Effector memory CD4-positive, alpha-beta T cell (primary cell): ENCODE data around the gene RSRC1.

Source experiments
- DNase-seq, 3 donors: peaks; one replicate each; pipeline ENCODE4 v3.0.0-alpha.2; 2020
- H3K27ac ChIP-seq: 2 replicates; pipeline ENCODE4 v1.7.0; 2013; ENCODE audit warnings: mild to moderate bottlenecking, low read length, moderate library complexity; ENCODE audit not compliant: insufficient read depth, poor library complexity, severe bottlenecking
- H3K27me3 ChIP-seq: replicated peaks from 2 replicates; pipeline ENCODE4 v1.7.0; 2013; ENCODE audit warnings: mild to moderate bottlenecking, low read length; ENCODE audit not compliant: insufficient read depth, control insufficient read depth, poor library complexity, severe bottlenecking
- H3K36me3 ChIP-seq: 2 replicates; pipeline ENCODE4 v1.7.0; 2013; ENCODE audit warnings: mild to moderate bottlenecking, low read length, moderate library complexity; ENCODE audit not compliant: control insufficient read depth, insufficient read depth
- H3K4me1 ChIP-seq: 2 replicates; pipeline ENCODE4 v1.7.0; 2013; ENCODE audit warnings: low read length, mild to moderate bottlenecking; ENCODE audit not compliant: control insufficient read depth, insufficient read depth, poor library complexity, severe bottlenecking
- H3K4me3 ChIP-seq: 2 replicates; pipeline ENCODE4 v1.7.0; 2013; ENCODE audit warnings: low read length, low read depth, mild to moderate bottlenecking; ENCODE audit not compliant: insufficient read depth, poor library complexity, severe bottlenecking
- H3K9me3 ChIP-seq: 2 replicates; pipeline ENCODE4 v1.7.0; 2013; ENCODE audit warnings: mild to moderate bottlenecking, low read length, moderate library complexity; ENCODE audit not compliant: control insufficient read depth

RSRC1 gene

GRCh38 chr3:158559504-158559903, 449.6 kb downstream of the RSRC1 start:
- Histone ChIP-seq H3K36me3 (no peaks in the 10 kb centered on the region), H3K27ac (no peak overlapping the region), H3K4me3 (no peak overlapping the region)

DNA sequence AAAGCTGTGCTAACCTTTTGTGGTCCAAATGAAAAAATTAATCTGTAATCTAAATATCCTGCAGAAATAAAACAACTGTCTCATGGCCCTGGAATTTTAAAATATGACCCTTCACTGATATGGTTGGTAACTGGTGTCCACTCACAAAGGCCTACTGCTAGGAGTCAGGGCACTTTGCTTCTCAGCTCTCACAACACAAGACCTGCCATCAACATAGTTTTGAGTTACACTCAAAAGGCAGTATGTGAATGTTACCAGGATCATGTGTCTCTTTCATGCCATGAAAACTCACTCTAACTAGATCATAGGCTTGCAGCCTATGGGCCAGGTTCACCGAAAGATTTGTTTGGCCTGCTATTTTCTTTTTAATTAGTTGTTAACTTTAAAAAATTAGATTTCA, 451.1 kb downstream of the RSRC1 start:
- H3K36me3 ChIP-seq: no peaks in the 10 kb centered on the region
- no peak overlapping the region for H3K27ac ChIP-seq
- no peaks in the 10 kb centered on the region for H3K27me3 ChIP-seq
- H3K4me1 ChIP-seq: no peaks in the 10 kb centered on the region
- DNase-seq: no peak
- no peaks in the 10 kb centered on the region for H3K9me3 ChIP-seq
- no peak overlapping the region for H3K4me3 ChIP-seq

More at GRCh38 chr3:158559504-158559903, 449.6 kb downstream of the RSRC1 start:
- Histone ChIP-seq H3K27me3 (no peaks in the 10 kb centered on the region), H3K9me3 (no peaks in the 10 kb centered on the region), H3K4me1 (no peaks in the 10 kb centered on the region)
- no peak for DNase-seq

DNA sequence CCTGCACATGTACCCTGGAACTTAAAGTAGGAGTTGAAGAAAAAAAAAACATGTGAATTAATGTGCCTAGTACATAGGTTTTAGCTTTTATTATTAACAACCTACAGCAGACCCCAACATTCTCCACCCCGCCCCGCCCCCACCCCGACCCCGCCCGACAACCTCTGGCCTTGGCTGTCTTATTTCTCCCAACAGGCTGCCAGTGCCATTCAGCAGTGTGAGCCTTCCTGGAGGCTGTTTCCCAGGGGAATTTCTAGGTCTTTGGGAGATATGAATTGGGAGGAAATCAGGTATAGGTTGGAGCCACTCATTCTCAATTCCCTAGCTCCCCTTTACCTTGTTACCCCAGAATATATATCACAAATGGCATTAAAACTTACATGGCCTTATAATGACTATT, 452.8 kb downstream of the RSRC1 start:
- DNase-seq: no peak

GRCh38 chr3:158563076-158563475, 453.2 kb downstream of the RSRC1 start:
- Histone ChIP-seq H3K4me1 (no peaks in the 10 kb centered on the region), H3K27ac (no peak overlapping the region), H3K27me3 (no peaks in the 10 kb centered on the region), H3K4me3 (no peak overlapping the region), H3K9me3 (no peaks in the 10 kb centered on the region), H3K36me3 (no peaks in the 10 kb centered on the region)
- no peak for DNase-seq

More for the DNA sequence above, 452.8 kb downstream of the RSRC1 start:
- no peaks in the 10 kb centered on the region for H3K27me3 ChIP-seq
- no peaks in the 10 kb centered on the region for H3K4me1 ChIP-seq
- no peak overlapping the region for H3K4me3 ChIP-seq
- no peaks in the 10 kb centered on the region for H3K36me3 ChIP-seq
- no peaks in the 10 kb centered on the region for H3K9me3 ChIP-seq
- H3K27ac ChIP-seq: no peak overlapping the region

- DNase-seq: no peak
- H3K9me3 ChIP-seq: no peaks in the 10 kb centered on the region
- H3K4me1 ChIP-seq: no peaks in the 10 kb centered on the region
- H3K27me3 ChIP-seq: no peaks in the 10 kb centered on the region
- no peaks in the 10 kb centered on the region for H3K36me3 ChIP-seq
- H3K27ac ChIP-seq: no peak overlapping the region
- no peak overlapping the region for H3K4me3 ChIP-seq
Observed at GRCh38 chr3:158565076-158565475, 455.2 kb downstream of the RSRC1 start.

GRCh38 chr3:158568784-158569183, 458.9 kb downstream of the RSRC1 start:
- peaks cover 7% of the 10 kb centered on the region for H3K4me1 ChIP-seq
- H3K9me3 ChIP-seq: no peaks in the 10 kb centered on the region
- H3K27ac ChIP-seq: no peak overlapping the region
- no peak overlapping the region for H3K4me3 ChIP-seq
- no peak for DNase-seq
- H3K27me3 ChIP-seq: peaks cover 5% of the 10 kb centered on the region
- H3K36me3 ChIP-seq: no peaks in the 10 kb centered on the region

- Histone ChIP-seq H3K27ac (no peak overlapping the region), H3K4me1 (peaks cover 7% of the 10 kb centered on the region), H3K4me3 (no peak overlapping the region), H3K36me3 (no peaks in the 10 kb centered on the region), H3K9me3 (no peaks in the 10 kb centered on the region), H3K27me3 (peaks cover 5% of the 10 kb centered on the region)
- DNase-seq: no peak
Observed at GRCh38 chr3:158569794-158570193, 459.9 kb downstream of the RSRC1 start.

GRCh38 chr3:158570999-158571702, 461.3 kb downstream of the RSRC1 start, which contains the start of gene MLF1:
Gene MLF1 (plus strand): TSS chr3:158571194. CDS start chr3:158571301, 107 bp downstream.
- Histone ChIP-seq H3K27me3 (peaks cover 5% of the 10 kb centered on the region), H3K4me1 (peaks cover 7% of the 10 kb centered on the region), H3K27ac (peak within 1 kb of the TSS; percentile 46), H3K9me3 (no peaks in the 10 kb centered on the region), H3K36me3 (no peaks in the 10 kb centered on the region), H3K4me3 (peak within 1 kb of the TSS; percentile 70)
- peak; percentile 66 to 75 (median 69) for DNase-seq

- peaks cover 7% of the 10 kb centered on the region for H3K4me1 ChIP-seq
- no peak for DNase-seq
- no peak overlapping the region for H3K4me3 ChIP-seq
- no peaks in the 10 kb centered on the region for H3K9me3 ChIP-seq
- peaks cover 5% of the 10 kb centered on the region for H3K27me3 ChIP-seq
- no peak overlapping the region for H3K27ac ChIP-seq
- H3K36me3 ChIP-seq: no peaks in the 10 kb centered on the region
Observed at GRCh38 chr3:158571969-158572765, 462.3 kb downstream of the RSRC1 start.

DNA sequence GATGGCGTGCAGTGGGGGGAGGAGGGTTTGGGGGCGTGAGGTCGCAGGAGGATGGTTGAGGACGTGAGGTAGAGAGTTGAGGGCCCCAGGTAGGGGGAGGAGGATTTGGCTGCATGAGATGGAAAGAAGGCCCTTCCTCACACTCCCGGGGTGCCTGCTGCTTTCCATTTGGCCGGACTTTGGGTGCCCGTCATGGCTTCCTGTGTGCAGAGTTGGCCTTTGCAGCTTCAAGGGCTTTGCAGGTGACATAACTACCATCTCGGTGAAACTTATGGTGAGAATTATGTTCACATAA, 462.8 kb downstream of the RSRC1 start:
- H3K4me1 ChIP-seq: peaks cover 7% of the 10 kb centered on the region
- no peaks in the 10 kb centered on the region for H3K9me3 ChIP-seq
- H3K36me3 ChIP-seq: no peaks in the 10 kb centered on the region
- no peak overlapping the region for H3K4me3 ChIP-seq
- peaks cover 5% of the 10 kb centered on the region for H3K27me3 ChIP-seq
- DNase-seq: no peak
- no peak overlapping the region for H3K27ac ChIP-seq
